HG03378 (cell line): ENCODE data around the gene SPPL2B.
"Not testable (repeated sequence)": the region's sequence is repeated elsewhere in the genome, so short reads cannot be mapped to it uniquely, and the experiment has no call there.

Experiments used
- ATAC-seq: cut with Tn5 transposase; IDR thresholded peaks from one replicate; pipeline ENCODE4 v1.9.1; 2021; ENCODE audit warnings: mild to moderate bottlenecking, moderate library complexity; ENCODE audit not compliant: unreplicated experiment

Gene SPPL2B

GRCh38 chr19:2336528-2337328 lies 8.2 kb downstream of the SPPL2B start:
- no peak for ATAC-seq

- no peak for ATAC-seq
These were observed 8.8 kb downstream of the SPPL2B start for GRCh38 chr19:2337329-2337707.

DNA sequence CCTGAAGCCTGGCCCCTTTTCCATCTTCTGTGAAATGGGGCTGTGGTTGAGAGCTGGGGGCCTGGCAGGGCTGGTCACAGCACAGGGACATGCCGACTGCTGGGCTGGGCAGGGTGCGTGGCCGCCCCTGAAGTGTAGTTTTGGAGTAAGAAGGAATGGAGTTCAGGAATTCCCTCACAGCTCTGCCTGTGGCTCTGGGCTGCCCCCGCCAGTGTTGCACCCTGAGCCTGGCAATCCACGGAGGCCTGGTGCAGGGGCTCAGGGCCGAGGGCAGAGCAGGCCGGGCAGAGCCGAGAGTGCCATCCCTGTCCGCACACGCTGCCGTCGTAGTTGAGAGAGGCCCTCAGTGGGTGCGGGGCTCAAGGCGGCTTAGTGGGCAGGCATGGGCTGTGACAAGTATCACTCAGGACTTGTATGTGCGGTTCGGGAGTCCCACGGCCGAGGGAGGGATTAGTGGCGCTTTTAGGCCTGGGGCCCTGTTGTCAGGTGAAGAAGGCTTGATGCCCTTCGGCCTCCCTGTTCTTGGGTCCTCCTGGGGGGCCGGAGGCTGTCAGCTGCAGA lies 9.7 kb downstream of the SPPL2B start:
- no peak for ATAC-seq

DNA sequence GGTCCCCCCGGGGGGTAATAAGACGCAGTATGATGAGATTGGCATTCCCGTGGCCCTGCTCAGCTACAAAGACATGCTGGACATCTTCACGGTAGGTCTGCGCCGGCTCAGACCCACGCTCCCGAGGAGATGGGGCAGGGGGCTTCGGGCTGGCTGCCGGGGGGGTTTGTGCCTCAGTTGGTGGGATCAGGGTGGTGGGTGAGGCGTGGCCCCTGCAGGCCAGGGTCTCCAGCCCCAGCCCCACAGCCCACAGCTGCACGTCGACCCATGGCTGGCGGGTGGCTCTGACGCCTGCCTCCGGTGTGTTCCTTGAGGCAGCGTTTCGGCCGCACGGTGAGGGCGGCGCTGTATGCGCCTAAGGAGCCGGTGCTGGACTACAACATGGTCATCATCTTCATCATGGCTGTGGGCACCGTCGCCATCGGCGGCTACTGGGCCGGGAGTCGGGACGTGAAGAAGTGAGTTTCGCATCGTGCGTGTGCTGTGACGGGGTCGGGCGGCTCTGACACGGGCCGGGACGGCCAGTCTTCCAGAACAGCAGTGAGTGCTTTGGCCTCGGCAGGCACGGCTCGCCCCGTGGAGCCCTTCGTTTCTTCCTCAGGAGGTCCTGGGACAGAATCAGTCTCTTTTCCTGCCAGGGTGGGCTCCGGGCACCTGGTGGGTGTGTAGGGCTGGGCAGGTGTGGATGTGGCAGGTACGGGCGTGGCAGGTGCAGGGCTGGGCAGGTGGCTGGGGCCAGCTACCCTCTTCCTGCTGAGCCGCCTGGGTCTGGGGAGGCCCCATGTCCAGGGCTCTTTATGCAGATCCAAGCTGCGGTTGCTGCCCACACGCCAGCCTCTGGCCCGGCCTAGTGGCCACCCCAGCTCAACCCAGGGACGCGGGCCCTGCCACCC lies 10.5 kb downstream of the SPPL2B start:
- ATAC-seq, result no peak

GRCh38 chr19:2339644-2340310 lies 11.3 kb downstream of the SPPL2B start:
- no peak for ATAC-seq

DNA sequence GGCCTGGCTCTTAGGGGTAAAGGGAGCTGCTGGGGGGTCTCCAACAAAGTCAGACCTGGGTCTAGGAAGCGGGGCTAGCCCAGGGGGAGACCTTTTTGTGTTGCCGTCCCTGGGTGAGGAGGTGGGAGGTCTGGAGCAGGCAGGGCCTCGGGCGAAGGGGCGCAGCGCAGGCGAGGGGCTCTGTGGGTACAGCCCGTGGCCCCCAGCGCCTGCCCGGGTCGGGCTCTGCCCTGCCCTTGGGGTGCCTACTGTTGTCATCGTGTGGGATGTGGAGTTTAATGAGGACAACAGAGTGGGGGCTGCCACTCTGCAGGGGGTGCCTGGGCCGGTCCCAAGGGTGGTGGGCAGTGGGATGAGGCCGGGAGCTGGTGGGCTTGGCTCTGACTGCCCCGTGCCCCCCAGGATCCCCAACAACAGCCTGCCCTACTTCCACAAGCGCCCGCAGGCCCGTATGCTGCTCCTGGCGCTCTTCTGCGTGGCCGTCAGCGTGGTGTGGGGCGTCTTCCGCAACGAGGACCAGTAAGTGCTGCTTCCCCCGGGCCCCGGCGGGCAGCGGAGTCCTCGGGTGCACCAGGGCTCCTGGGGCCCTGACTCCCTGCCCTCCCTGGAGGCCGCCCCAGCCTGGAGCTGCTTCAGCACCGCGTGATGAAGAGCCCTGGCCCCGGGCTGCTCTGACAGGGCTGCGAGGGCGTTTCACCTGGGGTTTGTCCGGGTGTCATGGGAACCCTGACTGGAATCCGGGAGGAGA lies 12.2 kb downstream of the SPPL2B start:
- no peak for ATAC-seq

- ATAC-seq, result no peak
These were observed 12.8 kb downstream of the SPPL2B start for GRCh38 chr19:2341244-2341751.

DNA sequence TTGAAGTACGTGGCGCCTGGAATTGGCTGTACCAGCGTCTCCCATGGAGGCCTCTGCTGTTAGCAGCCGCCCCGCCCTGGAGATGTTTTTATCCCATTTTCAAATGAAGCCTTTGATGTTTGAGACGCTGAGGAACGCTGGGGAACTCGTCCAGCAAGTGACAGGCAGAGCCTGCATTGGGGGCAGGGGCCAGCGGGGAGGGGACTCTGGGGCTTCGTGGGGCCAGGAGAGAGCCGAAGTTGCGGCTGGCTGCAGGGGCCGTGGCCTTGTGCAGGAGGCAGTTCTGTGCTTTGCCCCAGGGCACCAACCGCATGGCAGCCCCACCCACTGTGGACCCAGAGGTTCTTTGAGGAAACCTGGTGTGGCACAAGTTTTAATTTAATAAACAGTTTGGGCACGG lies 13.5 kb downstream of the SPPL2B start:
- no peak for ATAC-seq

GRCh38 chr19:2342656-2343288 lies 14.3 kb downstream of the SPPL2B start:
- ATAC-seq, result no peak

DNA sequence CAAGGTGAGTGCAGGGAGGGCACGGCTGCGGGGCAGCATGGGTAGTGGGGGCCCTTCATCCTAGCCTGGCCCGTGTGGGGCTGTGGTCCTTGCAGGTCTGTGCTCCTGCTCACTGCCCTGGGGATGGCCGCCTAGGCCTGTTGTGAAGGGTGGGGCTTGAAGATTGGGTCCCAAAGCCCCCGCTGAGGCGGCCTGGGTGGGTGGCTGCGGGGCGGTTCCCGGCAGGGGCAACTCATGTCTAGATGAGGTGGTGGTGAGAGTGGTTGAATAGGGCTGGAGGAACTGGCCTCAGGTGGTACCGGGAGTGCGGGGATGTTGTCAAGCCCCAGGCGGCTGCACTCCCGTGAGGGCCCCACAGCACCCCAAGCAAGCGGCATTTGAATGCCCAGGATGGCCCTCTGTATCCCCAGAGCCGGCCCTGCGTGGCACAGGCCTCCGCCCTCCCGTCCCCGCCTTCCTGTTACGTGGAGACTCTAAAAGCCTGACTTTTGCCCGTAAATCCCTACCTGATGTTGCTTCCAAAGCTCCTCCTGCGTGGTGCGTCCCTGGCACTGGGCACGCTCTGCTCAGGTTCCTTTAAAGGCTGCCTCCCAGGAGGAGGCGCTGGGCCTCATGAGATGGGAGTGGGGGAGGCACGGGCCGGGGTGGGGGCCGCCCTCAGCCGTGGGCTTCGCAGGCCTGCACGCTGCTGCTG lies 15.0 kb downstream of the SPPL2B start:
- no peak for ATAC-seq

GRCh38 chr19:2344381-2344870 lies 15.9 kb downstream of the SPPL2B start:
- ATAC-seq, result no peak

GRCh38 chr19:2345076-2345475 lies 16.6 kb downstream of the SPPL2B start:
- ATAC-seq, result no peak

DNA sequence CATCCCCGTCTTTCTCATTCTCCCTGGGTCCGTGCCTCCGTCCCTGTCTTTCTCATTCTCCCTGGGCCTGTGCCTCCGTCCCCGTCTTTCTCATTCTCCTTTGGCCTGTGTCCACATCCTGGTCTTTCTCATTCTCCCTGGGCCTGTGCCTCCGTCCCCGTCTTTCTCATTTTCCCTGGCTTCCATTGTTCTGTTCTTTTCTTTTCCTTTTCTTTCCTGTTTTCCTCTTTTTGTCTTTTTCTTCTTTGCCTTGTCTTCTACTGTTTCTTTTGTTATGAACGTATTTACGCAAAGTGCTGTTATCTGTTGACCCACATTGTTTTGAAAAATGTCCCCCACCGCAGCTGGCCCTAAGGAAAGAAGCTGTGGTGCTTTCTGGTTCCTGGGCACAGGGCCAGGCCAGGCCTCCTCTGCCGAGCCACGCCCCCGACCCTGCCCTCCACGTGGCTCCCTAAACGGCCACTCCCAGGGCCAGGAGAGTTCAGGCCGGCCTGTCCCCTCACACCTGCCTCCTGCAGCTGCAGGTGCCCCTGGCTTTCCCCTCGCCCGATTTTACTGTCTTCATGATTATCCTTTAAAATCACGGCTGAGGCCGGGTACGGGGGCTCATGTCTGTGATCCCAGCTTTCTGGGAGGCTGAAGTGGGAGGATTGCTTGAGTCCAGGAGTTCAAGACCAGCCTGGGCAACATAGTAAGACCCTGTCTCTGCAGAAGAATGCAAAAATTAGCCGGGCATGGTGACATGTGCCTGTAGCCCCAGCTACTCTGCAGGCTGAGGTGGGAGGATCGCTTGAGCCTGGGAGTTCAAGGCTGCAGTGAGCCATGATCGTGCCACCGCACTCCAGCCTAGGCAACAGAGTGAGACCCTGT lies 17.5 kb downstream of the SPPL2B start:
- no peak for ATAC-seq

DNA sequence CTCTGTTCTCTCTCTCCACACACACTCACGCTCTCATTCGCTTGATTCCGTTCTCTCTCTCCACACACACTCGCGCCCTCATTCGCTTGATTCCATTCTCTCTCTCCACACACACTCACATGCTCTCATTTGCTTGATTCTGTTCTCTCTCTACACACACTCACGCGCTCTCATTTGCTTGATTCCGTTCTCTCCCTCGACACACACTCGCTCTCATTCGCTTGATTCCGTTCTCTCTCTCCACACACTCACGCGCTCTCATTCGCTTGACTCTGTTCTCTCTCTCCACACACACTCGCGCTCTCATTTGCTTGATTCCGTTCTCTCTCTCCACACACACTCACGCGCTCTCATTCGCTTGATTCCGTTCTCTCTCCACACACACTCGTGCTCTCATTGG lies 21.3 kb downstream of the SPPL2B start:
- not testable (repeated sequence) for ATAC-seq

DNA sequence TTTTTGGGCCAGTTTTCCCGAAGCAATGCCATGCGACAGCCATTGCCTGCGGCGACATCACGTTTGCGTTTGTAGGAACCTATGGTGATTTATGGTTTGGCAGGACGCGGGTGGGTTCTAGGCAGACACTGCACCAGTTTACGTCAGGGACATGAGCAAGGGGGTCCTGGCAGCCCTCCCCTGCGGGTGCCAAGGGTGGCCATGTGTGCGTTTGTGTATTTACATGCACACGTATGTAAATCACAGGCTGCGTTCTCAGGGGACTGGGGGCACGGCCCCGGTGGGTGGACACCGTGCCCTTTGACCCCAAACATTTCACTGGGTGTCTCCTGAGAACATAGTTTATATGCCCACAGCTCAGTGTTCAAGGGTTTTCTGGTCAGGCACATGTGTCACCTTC lies 22.2 kb downstream of the SPPL2B start:
- no peak for ATAC-seq

- ATAC-seq, result no peak
These were observed 23.1 kb downstream of the SPPL2B start for GRCh38 chr19:2351591-2351990.

- no peak for ATAC-seq
These were observed 23.6 kb downstream of the SPPL2B start for GRCh38 chr19:2352121-2352520.
